LoVo (cell line): ENCODE results near the gene CGN.

Source experiments
- DNase-seq: peaks from one replicate; pipeline ENCODE4 v3.0.0-alpha.2; 2016; ENCODE audit warnings: low spot score

Gene CGN

GRCh38 chr1:151547119-151547899, 36.1 kb downstream of the CGN start:
- peak; percentile 89 for DNase-seq

GRCh38 chr1:151547900-151548230, 36.7 kb downstream of the CGN start:
- no peak for DNase-seq

- no peak for DNase-seq
These were observed 38.0 kb downstream of the CGN start for GRCh38 chr1:151549199-151549598.

- DNase-seq, result no peak
These were observed 42.5 kb downstream of the CGN start for GRCh38 chr1:151553659-151554058.

- DNase-seq, result no peak
These were observed 44.9 kb downstream of the CGN start for GRCh38 chr1:151556052-151556451.

- no peak for DNase-seq
These were observed 51.5 kb downstream of the CGN start for GRCh38 chr1:151562661-151563060.

- DNase-seq, result no peak
These were observed 52.2 kb downstream of the CGN start for GRCh38 chr1:151563376-151563775.

- DNase-seq, result no peak
These were observed 54.5 kb downstream of the CGN start for GRCh38 chr1:151565502-151566189.

GRCh38 chr1:151568626-151569088, 57.5 kb downstream of the CGN start:
- DNase-seq, result no peak

GRCh38 chr1:151570819-151571218, 59.6 kb downstream of the CGN start:
- DNase-seq, result no peak

GRCh38 chr1:151574575-151575529, 63.7 kb downstream of the CGN start:
- DNase-seq, result peak; percentile 45

GRCh38 chr1:151577173-151577572, 66.0 kb downstream of the CGN start:
- DNase-seq, result no peak

GRCh38 chr1:151578941-151579340, 67.8 kb downstream of the CGN start:
- DNase-seq, result no peak

- no peak for DNase-seq
These were observed 68.4 kb downstream of the CGN start for GRCh38 chr1:151579436-151580225.

- DNase-seq, result no peak
These were observed 70.3 kb downstream of the CGN start for GRCh38 chr1:151581451-151581850.

GRCh38 chr1:151581921-151582320, 70.7 kb downstream of the CGN start:
- no peak for DNase-seq

- no peak for DNase-seq
These were observed 72.6 kb downstream of the CGN start for GRCh38 chr1:151583796-151584195.

GRCh38 chr1:151584278-151584677, 73.1 kb downstream of the CGN start:
- DNase-seq, result no peak

GRCh38 chr1:151584780-151585179, 73.6 kb downstream of the CGN start:
- DNase-seq, result no peak

GRCh38 chr1:151585622-151586021, 74.4 kb downstream of the CGN start:
- peak; percentile 68 for DNase-seq
